Right hindlimb (tissue), 1 donor: ENCODE data around the gene PRPF19.
"Not testable (repeated sequence)": the region's sequence is repeated elsewhere in the genome, so short reads cannot be mapped to it uniquely, and the experiment has no call there.

Source experiments
- DNase-seq: peaks from one replicate; pipeline ENCODE4 v3.0.0-alpha.2; 2018

The PRPF19 gene

GRCh38 chr11:60922906-60923305 lies 16.5 kb upstream of the PRPF19 start:
- no peak for DNase-seq

GRCh38 chr11:60921777-60922335 lies 15.5 kb upstream of the PRPF19 start:
- no peak for DNase-seq

GRCh38 chr11:60921259-60921658 lies 14.9 kb upstream of the PRPF19 start:
- DNase-seq: no peak

- no peak for DNase-seq
These were observed 13.6 kb upstream of the PRPF19 start for GRCh38 chr11:60919956-60920355.

- no peak for DNase-seq
These were observed 12.9 kb upstream of the PRPF19 start for GRCh38 chr11:60919320-60919719.

GRCh38 chr11:60918939-60919265 lies 12.5 kb upstream of the PRPF19 start:
- no peak for DNase-seq

- DNase-seq: no peak
These were observed 12.0 kb upstream of the PRPF19 start for GRCh38 chr11:60918251-60918938.

GRCh38 chr11:60917267-60917666 lies 10.9 kb upstream of the PRPF19 start:
- no peak for DNase-seq

GRCh38 chr11:60916669-60917206 lies 10.4 kb upstream of the PRPF19 start:
- DNase-seq: no peak

GRCh38 chr11:60915248-60915914 lies 9.0 kb upstream of the PRPF19 start:
- DNase-seq: peak; percentile 67

GRCh38 chr11:60914633-60915247 lies 8.4 kb upstream of the PRPF19 start:
- DNase-seq: peak; percentile 79

- DNase-seq: peak; percentile 94
These were observed 7.6 kb upstream of the PRPF19 start, which contains the start of gene TMEM109 for GRCh38 chr11:60913793-60914632. TSS of gene TMEM109 (plus strand) at chr11:60914158. CDS start at chr11:60919694, 5,536 bp downstream.

- no peak for DNase-seq
These were observed 6.6 kb upstream of the PRPF19 start for GRCh38 chr11:60912851-60913528.

- no peak for DNase-seq
These were observed 6.0 kb upstream of the PRPF19 start for GRCh38 chr11:60912223-60912850.

GRCh38 chr11:60910711-60911380 lies 4.5 kb upstream of the PRPF19 start:
- no peak for DNase-seq

GRCh38 chr11:60910281-60910687 lies 3.9 kb upstream of the PRPF19 start:
- no peak for DNase-seq

GRCh38 chr11:60909680-60910280 lies 3.4 kb upstream of the PRPF19 start:
- not testable (repeated sequence) for DNase-seq

GRCh38 chr11:60908803-60909202 lies 2.4 kb upstream of the PRPF19 start:
- no peak for DNase-seq

GRCh38 chr11:60905551-60906113 lies 753 bp downstream of the PRPF19 start:
- no peak for DNase-seq

GRCh38 chr11:60905047-60905446 lies 1.3 kb downstream of the PRPF19 start:
- no peak for DNase-seq
